Right atrium auricular region (tissue), 2 donors: ENCODE results near the gene CD72. TPM values are rescaled to one million over a fixed set of nuclear protein-coding genes. Genes with fewer than 3 reads are reported as not detected.

Experiments used
- DNase-seq: peaks from one replicate; pipeline ENCODE4 v3.0.0-alpha.2; 2019; ENCODE audit warnings: low spot score
- H3K27ac ChIP-seq, 2 donors: fragments of 200-600 bp; sonication (generic); 1 replicate in 1 of 2; 2 replicates in 1 of 2; pipeline ENCODE4 v1.5.1; 2016 to 2019
- H3K27me3 ChIP-seq, 2 donors: fragments of 200-600 bp; sonication (generic); one replicate each; pipeline versions ENCODE4 v1.5.1 to v1.6.0; 2017 to 2019
- H3K36me3 ChIP-seq: fragments of 200-600 bp; sonication (generic); one replicate; pipeline ENCODE4 v1.5.1; 2016
- H3K4me1 ChIP-seq, 2 donors: fragments of 200-600 bp; sonication (generic); one replicate each; pipeline versions ENCODE4 v1.5.1 to v1.6.0; 2017 to 2019
- H3K4me3 ChIP-seq, 2 donors: fragments of 200-600 bp; sonication (generic); 1 replicate in 1 of 2; 2 replicates in 1 of 2; pipeline ENCODE4 v1.5.1; 2017 to 2019; ENCODE audit warnings: mild to moderate bottlenecking in 1 of 2, moderate library complexity in 1 of 2
- H3K9me3 ChIP-seq, 2 donors: fragments of 200-600 bp; sonication (generic); one replicate each; pipeline ENCODE4 v1.5.1; 2019
- CTCF ChIP-seq, 2 donors: fragments of 200-600 bp; sonication (generic); IDR thresholded peaks; one replicate each; pipeline ENCODE4 v1.5.1; 2019; ENCODE audit warnings: antibody characterized with exemption in 2 of 2
- total RNA-seq, 2 donors: library from RNA; depleted of rRNA; stranded (reverse); fragments of >200 nt; gene quantifications; one replicate each; pipeline ENCODE4 v1.1.0, GENCODE V29; 2016

The CD72 gene
- total RNA-seq, 2 donors from 2014 or later = 0.79 to 1.3 TPM

- peaks cover 0 to 9% of the 10 kb centered on the region in 2 donors for H3K4me1 ChIP-seq
- no peaks in the 10 kb centered on the region for H3K27me3 ChIP-seq
- H3K9me3 ChIP-seq = no peaks in the 10 kb centered on the region
- H3K36me3 ChIP-seq = no peaks in the 10 kb centered on the region
- DNase-seq = no peak
- H3K27ac ChIP-seq = no peak overlapping the region
- H3K4me3 ChIP-seq = no peak overlapping the region
- TF ChIP-seq CTCF (IDR thresholded peaks at IDR 0.05) = no peak
Measured at GRCh38 chr9:35653611-35654010, 35.4 kb upstream of the CD72 start.

GRCh38 chr9:35652829-35653209 lies 34.6 kb upstream of the CD72 start:
- no peak overlapping the region for H3K27ac ChIP-seq
- peaks cover 0 to 9% of the 10 kb centered on the region in 2 donors for H3K4me1 ChIP-seq
- H3K4me3 ChIP-seq = no peak overlapping the region
- no peaks in the 10 kb centered on the region for H3K9me3 ChIP-seq
- DNase-seq = no peak
- TF ChIP-seq CTCF (IDR thresholded peaks at IDR 0.05) = no peak
- H3K36me3 ChIP-seq = no peaks in the 10 kb centered on the region
- H3K27me3 ChIP-seq = no peaks in the 10 kb centered on the region

- TF ChIP-seq CTCF (IDR thresholded peaks at IDR 0.05) = no peak
- Histone ChIP-seq H3K9me3 (no peaks in the 10 kb centered on the region), H3K4me1 (peaks cover 0 to 8% of the 10 kb centered on the region in 2 donors), H3K36me3 (no peaks in the 10 kb centered on the region), H3K4me3 (no peak overlapping the region), H3K27me3 (no peaks in the 10 kb centered on the region), H3K27ac (no peak overlapping the region)
- DNase-seq = no peak
Measured at GRCh38 chr9:35651956-35652828, 34.0 kb upstream of the CD72 start.

GRCh38 chr9:35650341-35651158 lies 32.3 kb upstream of the CD72 start, which contains the start of gene SIT1:
SIT1 (minus strand) TSS chr9:35650931; CDS start chr9:35650853, 78 bp downstream.
- Histone ChIP-seq H3K4me1 (peaks cover 0 to 14% of the 10 kb centered on the region in 2 donors), H3K27me3 (no peaks in the 10 kb centered on the region), H3K9me3 (no peaks in the 10 kb centered on the region), H3K36me3 (no peaks in the 10 kb centered on the region), H3K4me3 (peak within 1 kb of the TSS in 1 of 2 donors; percentile 6), H3K27ac (peak within 1 kb of the TSS; percentile 41 to 42)
- no peak for DNase-seq
- TF ChIP-seq CTCF (IDR thresholded peaks at IDR 0.05) = no peak

GRCh38 chr9:35649431-35650340 lies 31.5 kb upstream of the CD72 start:
- DNase-seq = no peak
- Histone ChIP-seq H3K27me3 (no peaks in the 10 kb centered on the region), H3K9me3 (no peaks in the 10 kb centered on the region), H3K27ac (peak overlapping the region; percentile 41 to 42), H3K36me3 (no peaks in the 10 kb centered on the region), H3K4me3 (peak overlapping the region in 1 of 2 donors; percentile 6), H3K4me1 (peaks cover 0 to 15% of the 10 kb centered on the region in 2 donors)
- TF ChIP-seq CTCF (IDR thresholded peaks at IDR 0.05) = no peak
